Heart left ventricle (tissue), 13 donors: ENCODE results near the gene SLX9.

Experiments
- CTCF ChIP-seq, 12 donors: fragments of 200-600 bp; sonication (generic) in 4 of 12; IDR thresholded peaks; one replicate each; pipeline versions ENCODE4 v1.5.0 to v1.8.0; 2018 to 2022; ENCODE audit warnings: antibody characterized with exemption in 12 of 12, mild to moderate bottlenecking in 5 of 12
- POLR2A ChIP-seq, 2 donors: fragments of 450-650 bp; IDR thresholded peaks; one replicate each; pipeline ENCODE4 v1.6.1; 2017; ENCODE audit warnings: antibody characterized with exemption in 2 of 2, mild to moderate bottlenecking in 2 of 2, moderate library complexity in 2 of 2
- donor health status: ischemic (EF 13 %, LVEDD 7.1; RV severe dilation, severe dysfunction).
- donor health status: DM: no; HTN: yes; CAD: no.
- donor health status: DM: no; HTN: no; CAD: no.
- donor health status: ischemic (EF 25% LVEDD 6.9; RV normal size, moderate dysfunction).
- donor health status: ischemic (EF 25% LVEDD 5.7; RV mildly dilated, moderate dysfunction).
- donor health status: ischemic (EF 35%, LVEDD 5.7; RV mildly dilated, moderate dysfunction).
- donor health status: nonischemic (EF 11% LVEDD 7.7; RV severe dilation, severe dysfunction).
- donor health status: DM: yes; HTN: yes; CAD: no.
- donor health status: PGD.
- donor health status: ischemic (EF 29% LVEDD 5.4; RV normal size, mild dysfunction).
- donor health status: nonischemic (EF 23%, LVEDD 6.1; RV moderate dilation, normal function).

GRCh38 chr21:44895859-44896258 lies 44.0 kb upstream of the SLX9 start:
- TF ChIP-seq CTCF (IDR thresholded peaks at IDR 0.05), result no peak
- no peak for TF ChIP-seq POLR2A (IDR thresholded peaks at IDR 0.05)
